GM21717 (cell line): ENCODE measurements around the gene FGF12.
A peak's percentile ranks its signal among the peaks of the same experiment; 100 is the strongest.
"Not testable (repeated sequence)": the region's sequence is repeated elsewhere in the genome, so short reads cannot be mapped to it uniquely, and the experiment has no call there.

ENCODE experiments used
- ATAC-seq: cut with Tn5 transposase; IDR thresholded peaks from one replicate; pipeline ENCODE4 v1.9.1; 2021; ENCODE audit warnings: mild to moderate bottlenecking, moderate library complexity; ENCODE audit not compliant: unreplicated experiment

The FGF12 gene

GRCh38 chr3:192727032-192727847 is at the start of gene FGF12:
Gene FGF12, minus strand, starts transcription at chr3:192727541.
- no peak for ATAC-seq

GRCh38 chr3:192774341-192774740 is 47.0 kb upstream of the FGF12 start:
- ATAC-seq, result not testable (repeated sequence)

GRCh38 chr3:192772240-192772894 is 45.0 kb upstream of the FGF12 start:
- peak; percentile 61 for ATAC-seq

GRCh38 chr3:192758654-192759053 is 31.3 kb upstream of the FGF12 start:
- ATAC-seq, result no peak

GRCh38 chr3:192751148-192751547 is 23.8 kb upstream of the FGF12 start:
- no peak for ATAC-seq

GRCh38 chr3:192750201-192750600 is 22.9 kb upstream of the FGF12 start:
- no peak for ATAC-seq

- no peak for ATAC-seq
These were observed 20.4 kb upstream of the FGF12 start for GRCh38 chr3:192747746-192748145.

- no peak for ATAC-seq
These were observed 19.8 kb upstream of the FGF12 start for GRCh38 chr3:192747145-192747544.

GRCh38 chr3:192745150-192745549 is 17.8 kb upstream of the FGF12 start:
- no peak for ATAC-seq

- ATAC-seq, result not testable (repeated sequence)
These were observed 17.3 kb upstream of the FGF12 start for GRCh38 chr3:192744604-192745003.

GRCh38 chr3:192737506-192737905 is 10.2 kb upstream of the FGF12 start:
- no peak for ATAC-seq

GRCh38 chr3:192731233-192731632 is 3.9 kb upstream of the FGF12 start:
- no peak for ATAC-seq

- ATAC-seq, result no peak
These were observed 956 bp downstream of the FGF12 start for GRCh38 chr3:192726385-192726784.

GRCh38 chr3:192719964-192720363 is 7.4 kb downstream of the FGF12 start:
- ATAC-seq, result no peak

GRCh38 chr3:192718156-192718555 is 9.2 kb downstream of the FGF12 start:
- no peak for ATAC-seq

GRCh38 chr3:192715126-192715525 is 12.2 kb downstream of the FGF12 start:
- no peak for ATAC-seq

- not testable (repeated sequence) for ATAC-seq
These were observed 16.2 kb downstream of the FGF12 start for GRCh38 chr3:192711126-192711525.

- ATAC-seq, result no peak
These were observed 17.0 kb downstream of the FGF12 start for GRCh38 chr3:192710366-192710765.

- no peak for ATAC-seq
These were observed 21.1 kb downstream of the FGF12 start for GRCh38 chr3:192706272-192706671.

- no peak for ATAC-seq
These were observed 26.5 kb downstream of the FGF12 start for GRCh38 chr3:192700885-192701284.

- no peak for ATAC-seq
These were observed 30.3 kb downstream of the FGF12 start for GRCh38 chr3:192696943-192697587.
